Measurements from ENCODE around the gene TECTA. TPM values are rescaled to one million over a fixed set of nuclear protein-coding genes. Genes with fewer than 3 reads are reported as not detected.
"Not testable (repeated sequence)": the region's sequence is repeated elsewhere in the genome, so short reads cannot be mapped to it uniquely, and the experiment has no call there.

Gene TECTA
- total RNA-seq, 2 experiments from 2014 or later: 0.16 to 0.41 TPM

DNA sequence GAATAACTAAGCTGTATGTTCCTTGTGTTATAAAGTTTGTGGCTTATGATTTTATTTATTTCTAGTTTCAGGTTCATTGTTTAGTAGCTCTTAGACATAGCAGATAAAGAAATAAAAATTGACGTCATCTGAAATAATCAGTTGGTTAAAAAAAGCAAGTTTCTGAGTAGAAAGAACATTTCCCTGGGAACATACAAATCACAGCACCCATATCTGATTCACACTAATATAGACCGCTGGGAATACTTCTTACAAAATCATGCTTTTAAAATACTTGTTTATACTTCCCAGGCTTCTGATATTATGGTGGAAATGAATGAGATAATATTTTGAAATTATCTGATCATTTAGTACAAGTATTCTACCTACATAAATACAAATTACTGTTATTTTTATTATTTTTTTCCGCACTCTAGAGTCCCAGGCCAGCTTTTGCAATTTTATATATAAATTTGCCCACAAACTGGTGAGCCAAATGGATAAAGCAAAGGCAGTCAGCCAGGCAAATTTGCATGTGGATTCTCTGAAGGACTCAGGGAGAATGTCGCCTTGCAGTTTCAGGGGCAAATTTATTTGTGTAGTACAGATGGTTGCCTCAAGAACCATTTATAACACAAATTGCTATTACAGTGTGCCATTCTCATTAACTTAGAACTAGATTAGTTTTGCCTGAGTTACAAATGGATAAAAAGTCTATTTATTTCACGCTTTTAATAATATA is 128.6 kb downstream of the TECTA start:
- peaks cover 29% of the 10 kb centered on the region for H3K27me3 Mint-ChIP-seq
- no peaks in the 10 kb centered on the region for H3K9me3 Mint-ChIP-seq
- CTCF ChIA-PET: interaction anchor here (0.9 kb wide), 1 partner anchor 35 kb away, joined by 4 read pairs; no protein-coding TSS in a partner anchor
- H3K4me1 Mint-ChIP-seq (ENCODE audit: low read depth): no peaks in the 10 kb centered on the region
- H3K36me3 Mint-ChIP-seq (ENCODE audit: low read depth): no peaks in the 10 kb centered on the region
- no peak for ATAC-seq
- H3K27ac Mint-ChIP-seq: no peak overlapping the region
- intact Hi-C loops (cut with micrococcal nuclease): no loop called here
- H3K4me3 Mint-ChIP-seq: no peak overlapping the region
- no peak for DNase-seq
- TF ChIP-seq, protein P1, sequence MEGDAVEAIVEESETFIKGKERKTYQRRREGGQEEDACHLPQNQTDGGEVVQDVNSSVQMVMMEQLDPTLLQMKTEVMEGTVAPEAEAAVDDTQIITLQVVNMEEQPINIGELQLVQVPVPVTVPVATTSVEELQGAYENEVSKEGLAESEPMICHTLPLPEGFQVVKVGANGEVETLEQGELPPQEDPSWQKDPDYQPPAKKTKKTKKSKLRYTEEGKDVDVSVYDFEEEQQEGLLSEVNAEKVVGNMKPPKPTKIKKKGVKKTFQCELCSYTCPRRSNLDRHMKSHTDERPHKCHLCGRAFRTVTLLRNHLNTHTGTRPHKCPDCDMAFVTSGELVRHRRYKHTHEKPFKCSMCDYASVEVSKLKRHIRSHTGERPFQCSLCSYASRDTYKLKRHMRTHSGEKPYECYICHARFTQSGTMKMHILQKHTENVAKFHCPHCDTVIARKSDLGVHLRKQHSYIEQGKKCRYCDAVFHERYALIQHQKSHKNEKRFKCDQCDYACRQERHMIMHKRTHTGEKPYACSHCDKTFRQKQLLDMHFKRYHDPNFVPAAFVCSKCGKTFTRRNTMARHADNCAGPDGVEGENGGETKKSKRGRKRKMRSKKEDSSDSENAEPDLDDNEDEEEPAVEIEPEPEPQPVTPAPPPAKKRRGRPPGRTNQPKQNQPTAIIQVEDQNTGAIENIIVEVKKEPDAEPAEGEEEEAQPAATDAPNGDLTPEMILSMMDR (IDR thresholded peaks at IDR 0.05): no peak
- POLR2A ChIA-PET: no interaction called here

- POLR2A ChIA-PET: no interaction called here
- Mint-ChIP-seq H3K4me3 (no peak overlapping the region), H3K27me3 (peaks cover 33% of the 10 kb centered on the region), H3K9me3 (no peaks in the 10 kb centered on the region), H3K36me3 (ENCODE audit: low read depth) (no peaks in the 10 kb centered on the region), H3K27ac (no peak overlapping the region), H3K4me1 (ENCODE audit: low read depth) (peaks cover 4% of the 10 kb centered on the region)
- no peak for DNase-seq
- intact Hi-C loops (cut with micrococcal nuclease): no loop called here
- no peak for ATAC-seq
- CTCF ChIA-PET: no interaction called here
- TF ChIP-seq, protein P1 (IDR thresholded peaks at IDR 0.05): no peak
Observed at GRCh38 chr11:121231576-121232278, 130.7 kb downstream of the TECTA start.

GRCh38 chr11:121235057-121235456 is 134.0 kb downstream of the TECTA start:
- CTCF ChIA-PET: interaction anchor here (0.6 kb wide), 1 partner anchor 981 kb away, joined by 4 read pairs; no protein-coding TSS in a partner anchor
- Mint-ChIP-seq H3K27ac (no peak overlapping the region), H3K9me3 (no peaks in the 10 kb centered on the region), H3K36me3 (ENCODE audit: low read depth) (no peaks in the 10 kb centered on the region), H3K4me3 (no peak overlapping the region), H3K4me1 (ENCODE audit: low read depth) (peaks cover 9% of the 10 kb centered on the region), H3K27me3 (peaks cover 25% of the 10 kb centered on the region)
- intact Hi-C loops (cut with micrococcal nuclease): no loop called here
- POLR2A ChIA-PET: no interaction called here
- DNase-seq (no peak), ATAC-seq (no peak)
- TF ChIP-seq, protein P1 (IDR thresholded peaks at IDR 0.05): no peak

- POLR2A ChIA-PET: no interaction called here
- ATAC-seq (peak; percentile 39), DNase-seq (no peak)
- TF ChIP-seq, protein P1 (IDR thresholded peaks at IDR 0.05): no peak
- Mint-ChIP-seq H3K9me3 (no peaks in the 10 kb centered on the region), H3K27me3 (peaks cover 18% of the 10 kb centered on the region), H3K4me1 (ENCODE audit: low read depth) (peaks cover 9% of the 10 kb centered on the region), H3K4me3 (no peak overlapping the region), H3K36me3 (ENCODE audit: low read depth) (no peaks in the 10 kb centered on the region), H3K27ac (no peak overlapping the region)
- intact Hi-C loops (cut with micrococcal nuclease): no loop called here
- CTCF ChIA-PET: interaction anchor here (0.9 to 1.1 kb wide), 2 partner anchors 11 to 42 kb away, joined by 3 to 5 read pairs; no protein-coding TSS in a partner anchor
Observed at GRCh38 chr11:121236115-121237001, 135.3 kb downstream of the TECTA start.

DNA sequence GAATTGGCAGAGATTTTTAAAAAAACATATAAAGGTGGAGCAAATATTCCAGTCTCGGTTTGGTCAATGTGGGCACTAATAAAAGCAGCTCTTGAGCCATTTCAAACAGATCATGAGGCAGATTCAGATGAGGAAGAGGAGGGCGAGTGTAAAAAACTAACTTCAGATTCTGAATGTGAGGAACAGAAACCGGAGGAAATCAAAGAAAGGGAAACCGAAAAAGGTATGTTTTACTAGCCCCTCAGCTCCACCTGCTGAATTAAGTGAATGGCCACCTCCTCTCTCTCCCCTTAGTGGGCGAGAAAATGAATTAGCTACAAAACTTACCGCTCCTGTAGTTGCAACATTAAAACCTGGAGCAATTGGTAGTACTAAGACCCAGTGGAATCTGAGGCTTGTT is 136.2 kb downstream of the TECTA start:
- H3K9me3 Mint-ChIP-seq; ATAC-seq; POLR2A ChIA-PET; H3K36me3 Mint-ChIP-seq (ENCODE audit: low read depth); H3K4me3 Mint-ChIP-seq; intact Hi-C loops (cut with micrococcal nuclease); DNase-seq; H3K4me1 Mint-ChIP-seq (ENCODE audit: low read depth); H3K27ac Mint-ChIP-seq: not testable (repeated sequence)
- peaks cover 17% of the 10 kb centered on the region for H3K27me3 Mint-ChIP-seq
- CTCF ChIA-PET: interaction anchor here (0.9 kb wide), 1 partner anchor 42 kb away, joined by 5 read pairs; no protein-coding TSS in a partner anchor

Measured in activated CD8-positive, alpha-beta T cell treated with anti-CD3 and anti-CD28 coated beads for 36 hours (primary cell).